Kidney (tissue), 22 donors: ENCODE results near the gene CDC26. TPM values are rescaled to one million over a fixed set of nuclear protein-coding genes. Genes with fewer than 3 reads are reported as not detected.

Source experiments
- DNase-seq, 5 donors: peaks; one replicate each; pipeline ENCODE4 v3.0.0-alpha.2; 2013 to 2020
- FAIRE-seq: peaks from 2 replicates; lab custom pipeline; 2012; peaks lifted over from hg19 to GRCh38; lab: Jason Lieb, UNC
- H3K27ac ChIP-seq, 2 donors: one replicate each; pipeline ENCODE4 v1.7.0; 2013; ENCODE audit warnings: low read depth in 2 of 2, low read length in 2 of 2, inconsistent platforms in 1 of 2
- H3K27me3 ChIP-seq: one replicate; pipeline ENCODE4 v1.7.1; 2013; ENCODE audit warnings: low read length, inconsistent platforms; ENCODE audit not compliant: control insufficient read depth, insufficient read depth
- H3K36me3 ChIP-seq, 3 donors: one replicate each; pipeline versions ENCODE4 v1.7.0 to v1.7.1; 2013; ENCODE audit warnings: low read length in 3 of 3, control low read depth in 1 of 3, inconsistent platforms in 1 of 3; ENCODE audit not compliant: insufficient read depth in 3 of 3, control insufficient read depth in 2 of 3
- H3K4me1 ChIP-seq, 3 donors: one replicate each; pipeline versions ENCODE4 v1.7.0 to v1.7.1; 2013; ENCODE audit warnings: low read length in 3 of 3, inconsistent platforms in 1 of 3, low read depth in 1 of 3; ENCODE audit not compliant: control insufficient read depth in 2 of 3, insufficient read depth in 2 of 3
- H3K4me3 ChIP-seq, 3 donors: one replicate each; pipeline versions ENCODE4 v1.7.0 to v1.8.1; 2013; ENCODE audit warnings: low read length in 3 of 3, control low read depth in 1 of 3, inconsistent platforms in 1 of 3
- H3K9ac ChIP-seq, 3 donors: one replicate each; pipeline versions ENCODE4 v1.7.0 to v1.7.1; 2013; ENCODE audit warnings: low read length in 3 of 3, control low read depth in 1 of 3, inconsistent platforms in 1 of 3
- H3K9me3 ChIP-seq, 3 donors: one replicate each; pipeline versions ENCODE4 v1.7.0 to v1.7.1; 2013; ENCODE audit warnings: low read length in 3 of 3, control low read depth in 1 of 3, inconsistent platforms in 1 of 3; ENCODE audit not compliant: control insufficient read depth in 2 of 3, insufficient read depth in 1 of 3
- CTCF ChIP-seq: IDR thresholded peaks from 3 replicates; pipeline ENCODE4 v1.5.1; 2012; ENCODE audit warnings: mild to moderate bottlenecking, moderate library complexity, borderline replicate concordance; ENCODE audit not compliant: insufficient read depth; ENCODE audit errors: extremely low read depth
- intact Hi-C: fragments of 100-400 bp; cut with DNase I; formaldehyde crosslinking; loops from one replicate; pipeline ENCODE4 v1.11.1; 2022
- long read RNA-seq, 10 donors: library from polyadenylated mRNA in 1 of 10; unstranded in 1 of 10; transcript quantifications; one replicate each; pipeline ENCODE4 v2.0.0 and lab custom pipeline, GENCODE V29; 2021 to 2026
- polyA plus RNA-seq: library from polyadenylated mRNA; stranded (reverse); fragments of 350-450 nt; fragmentation: Illumina TruSeq; extraction: RNeasy Lipid Tissue Mini Kit (QIAGEN cat#74804); gene quantifications from one replicate; pipeline ENCODE4 v1.2.3, GENCODE V29; 2014; ENCODE audit warnings: low read depth, low replicate concordance; ENCODE audit not compliant: insufficient read depth
- total RNA-seq: library from RNA; stranded (reverse); fragmentation: NEBNext Ultra II Directional; extraction: Animal tissue kit (Norgen Biotek cat#: 25700); gene quantifications from one replicate; pipeline ENCODE4 v1.2.1, GENCODE V29; 2021
- donor health status: control.
- donor health status: control.
- donor health status: control.
- donor health status: control.
- donor health status: control.
- donor health status: DM: yes; HTN: yes; CAD: no.
- donor health status: Normal renal cell carcinoma (clear cell type).

CDC26 gene
- total RNA-seq (28.5 TPM), polyA plus RNA-seq (76.2 TPM)
- long read RNA-seq, donor 1, transcript CDC26-201 (4 exons, 872 nt), result major isoform, 20 of 28 reads
- long read RNA-seq, donor 1, partial matches to known transcripts, result 8 of 28 reads
- long read RNA-seq, donor 1, other reads (novel, unspliced or antisense), result 0 of 28 reads
- long read RNA-seq, donor 2, transcript CDC26-201 (4 exons, 872 nt), result major isoform, 44 of 49 reads
- long read RNA-seq, donor 2, partial matches to known transcripts, result 5 of 49 reads
- long read RNA-seq, donor 2, other reads (novel, unspliced or antisense), result 0 of 49 reads
- long read RNA-seq, donor 3, transcript CDC26-201 (4 exons, 872 nt), result major isoform, 32 of 40 reads
- long read RNA-seq, donor 3, partial matches to known transcripts, result 8 of 40 reads
- long read RNA-seq, donor 3, other reads (novel, unspliced or antisense), result 0 of 40 reads
- long read RNA-seq, donor 4, transcript CDC26-201 (4 exons, 872 nt), result major isoform, 31 of 119 reads
- long read RNA-seq, donor 4, partial matches to known transcripts, result 73 of 119 reads
- long read RNA-seq, donor 4, other reads (novel, unspliced or antisense), result 15 of 119 reads
- long read RNA-seq, donor 5, partial matches to known transcripts, result 0 of 4 reads
- long read RNA-seq, donor 5, other reads (novel, unspliced or antisense), result 0 of 4 reads
- long read RNA-seq, donor 6, transcript CDC26-201 (4 exons, 872 nt), result major isoform, 67 of 82 reads
- long read RNA-seq, donor 6, partial matches to known transcripts, result 10 of 82 reads
- long read RNA-seq, donor 6, other reads (novel, unspliced or antisense), result 5 of 82 reads
- long read RNA-seq, donor 7, transcript CDC26-201 (4 exons, 872 nt), result major isoform, 11 of 33 reads
- long read RNA-seq, donor 7, partial matches to known transcripts, result 6 of 33 reads
- long read RNA-seq, donor 7, other reads (novel, unspliced or antisense), result 15 of 33 reads
- long read RNA-seq, donor 8, transcript CDC26-201 (4 exons, 872 nt), result major isoform, 24 of 32 reads
- long read RNA-seq, donor 8, partial matches to known transcripts, result 8 of 32 reads
- long read RNA-seq, donor 8, other reads (novel, unspliced or antisense), result 0 of 32 reads
- long read RNA-seq, donor 9, transcript CDC26-201 (4 exons, 872 nt), result major isoform, 14 of 14 reads
- long read RNA-seq, donor 9, partial matches to known transcripts, result 0 of 14 reads
- long read RNA-seq, donor 9, other reads (novel, unspliced or antisense), result 0 of 14 reads
- long read RNA-seq, donor 10, transcript CDC26-201 (4 exons, 872 nt), result major isoform, 18 of 30 reads
- long read RNA-seq, donor 10, partial matches to known transcripts, result 12 of 30 reads
- long read RNA-seq, donor 10, other reads (novel, unspliced or antisense), result 0 of 30 reads

DNA sequence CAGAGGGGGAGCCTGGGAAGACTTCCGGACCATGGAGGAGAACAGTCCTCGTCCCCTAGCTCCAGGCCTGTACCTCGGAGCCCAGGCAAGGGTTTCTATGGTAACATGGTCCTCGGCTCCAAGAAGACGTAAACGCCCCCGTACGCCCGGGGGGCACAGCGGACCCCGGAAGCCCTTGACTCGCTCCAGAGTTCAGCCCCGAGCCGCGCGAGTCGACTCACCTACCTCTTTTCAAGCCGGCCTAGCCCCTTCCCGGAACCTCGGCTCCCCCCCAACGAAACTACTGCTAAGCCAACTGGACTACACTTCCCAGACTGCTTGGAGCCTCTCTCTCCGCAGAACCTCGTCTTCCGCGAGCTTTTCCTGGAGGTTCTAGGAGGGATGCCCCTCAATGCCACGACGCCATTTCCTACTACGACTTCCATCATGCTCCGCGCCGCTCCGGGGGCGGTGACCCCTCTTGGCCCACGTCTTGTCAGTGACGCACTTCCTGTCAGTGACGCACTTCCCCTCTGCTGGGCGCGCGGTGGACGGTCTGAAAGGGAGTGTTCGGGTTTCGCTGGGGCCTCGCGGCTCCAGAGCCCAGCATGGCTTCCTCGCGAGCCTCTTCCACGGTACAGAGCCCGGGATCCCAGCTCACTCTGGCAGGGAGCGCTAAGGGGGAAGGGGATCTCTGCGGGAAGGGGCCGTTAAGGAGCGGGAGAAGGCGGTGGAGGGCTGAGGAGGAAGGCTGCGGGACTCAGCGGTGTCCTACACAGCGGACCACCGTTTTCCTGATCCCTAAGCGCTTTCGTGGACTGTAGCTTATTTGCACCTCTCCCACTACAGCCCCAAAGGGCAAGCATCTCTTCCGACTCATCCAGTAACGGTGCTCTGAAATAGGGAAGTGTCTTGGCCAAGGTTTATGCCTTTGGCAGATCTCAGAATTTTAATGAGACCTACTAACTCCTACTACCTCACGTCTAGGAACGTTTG lies at the start of gene CDC26, which contains the start of gene PRPF4:
Gene CDC26, minus strand, starts transcription at position 416 of the 975 bp plus-strand sequence. CDS start 3,065 bp downstream, outside the sequence.
Gene PRPF4, plus strand, starts transcription at position 502 of the 975 bp plus-strand sequence. Its CDS starts 86 bp downstream, at position 588.
- peaks cover 11 to 41% (median 22%) of the 10 kb centered on the region in 3 donors for H3K36me3 ChIP-seq
- intact Hi-C loops, result no loop called here
- DNase-seq, result peak; percentile 98 to 99 (median 99)

DNA sequence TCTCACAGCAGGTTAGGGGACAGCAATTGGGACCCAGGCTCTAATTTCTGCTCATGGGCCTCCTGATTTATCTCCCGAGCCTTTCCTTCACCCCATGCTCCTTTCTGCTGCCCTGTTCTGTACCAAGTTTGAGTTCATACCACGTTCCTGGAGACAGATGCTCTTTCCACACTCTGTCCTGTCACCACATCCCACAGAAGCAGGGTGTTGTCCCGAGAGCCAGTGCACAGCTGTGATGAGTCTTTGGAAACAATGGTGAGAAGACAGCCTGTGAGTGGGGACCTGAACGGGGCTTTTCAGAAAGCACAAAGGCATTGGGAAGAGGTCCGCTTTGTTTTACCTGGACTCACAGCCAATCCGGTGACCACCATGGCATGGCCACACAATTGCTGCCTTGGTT lies 47.3 kb upstream of the CDC26 start:
- H3K4me1 ChIP-seq, result no peaks in the 10 kb centered on the region
- H3K27ac ChIP-seq, result no peak overlapping the region
- H3K36me3 ChIP-seq, result peaks cover 2 to 27% (median 3%) of the 10 kb centered on the region in 3 donors
- H3K27me3 ChIP-seq, result no peaks in the 10 kb centered on the region
- no peak overlapping the region for H3K4me3 ChIP-seq
- DNase-seq (no peak), FAIRE-seq (no peak)
- H3K9me3 ChIP-seq, result no peaks in the 10 kb centered on the region
- no peak overlapping the region for H3K9ac ChIP-seq
- no peak for TF ChIP-seq CTCF
- intact Hi-C loops, result no loop called here

More for the DNA sequence above, at the start of gene CDC26, which contains the start of gene PRPF4:
- FAIRE-seq, result peak; percentile 35
- peak within 1 kb of the TSS; percentile 82 to 84 for H3K27ac ChIP-seq
- no peaks in the 10 kb centered on the region for H3K9me3 ChIP-seq
- no peak for TF ChIP-seq CTCF
- H3K27me3 ChIP-seq, result no peaks in the 10 kb centered on the region
- peaks cover 0 to 3% (median 2%) of the 10 kb centered on the region in 3 donors for H3K4me1 ChIP-seq
- H3K4me3 ChIP-seq, result peak within 1 kb of the TSS; percentile 70 to 89 (median 88)
- H3K9ac ChIP-seq, result peak within 1 kb of the TSS; percentile 58 to 94 (median 72)
